AG09319 (cell line): ENCODE data around the gene C6orf132.
"Not testable (repeated sequence)": the region's sequence is repeated elsewhere in the genome, so short reads cannot be mapped to it uniquely, and the experiment has no call there.

Experiments used
- DNase-seq: peaks from one replicate; pipeline ENCODE4 v3.0.0-alpha.2; 2010; ENCODE audit warnings: low read depth; ENCODE audit errors: extremely low read depth
- CTCF ChIP-seq: IDR thresholded peaks from 2 replicates; pipeline ENCODE4 v1.5.1; 2011; ENCODE audit warnings: low read depth, mild to moderate bottlenecking, inconsistent platforms, low read length, moderate library complexity

Gene C6orf132

GRCh38 chr6:42158631-42159030, 16.2 kb upstream of the C6orf132 start:
- no peak for DNase-seq

GRCh38 chr6:42158011-42158410, 15.6 kb upstream of the C6orf132 start:
- no peak for TF ChIP-seq CTCF
- DNase-seq, result peak; percentile 39

More at GRCh38 chr6:42158631-42159030, 16.2 kb upstream of the C6orf132 start:
- no peak for TF ChIP-seq CTCF

GRCh38 chr6:42156638-42157037, 14.2 kb upstream of the C6orf132 start:
- no peak for TF ChIP-seq CTCF
- no peak for DNase-seq

- TF ChIP-seq CTCF, result no peak
- no peak for DNase-seq
Measured at GRCh38 chr6:42155293-42155692, 12.9 kb upstream of the C6orf132 start.

- DNase-seq, result no peak
- TF ChIP-seq CTCF, result no peak
Measured at GRCh38 chr6:42154461-42155209, 12.2 kb upstream of the C6orf132 start.

- no peak for TF ChIP-seq CTCF
- DNase-seq, result no peak
Measured at GRCh38 chr6:42153921-42154320, 11.5 kb upstream of the C6orf132 start.

- DNase-seq, result not testable (repeated sequence)
Measured at GRCh38 chr6:42152528-42153213, 10.3 kb upstream of the C6orf132 start.

- no peak for DNase-seq
- TF ChIP-seq CTCF, result no peak
Measured at GRCh38 chr6:42152024-42152423, 9.6 kb upstream of the C6orf132 start.
